T-helper 22 cell (primary cell): Measurements from ENCODE around the gene TENT4A.

Experiments
- DNase-seq: peaks from one replicate; pipeline ENCODE4 v3.0.0-alpha.2; 2020; ENCODE audit warnings: low read depth

The TENT4A gene

GRCh38 chr5:6718161-6718681 is 5.0 kb downstream of the TENT4A start:
- no peak for DNase-seq

- DNase-seq: no peak
Measured at GRCh38 chr5:6718718-6719117, 5.5 kb downstream of the TENT4A start.

DNA sequence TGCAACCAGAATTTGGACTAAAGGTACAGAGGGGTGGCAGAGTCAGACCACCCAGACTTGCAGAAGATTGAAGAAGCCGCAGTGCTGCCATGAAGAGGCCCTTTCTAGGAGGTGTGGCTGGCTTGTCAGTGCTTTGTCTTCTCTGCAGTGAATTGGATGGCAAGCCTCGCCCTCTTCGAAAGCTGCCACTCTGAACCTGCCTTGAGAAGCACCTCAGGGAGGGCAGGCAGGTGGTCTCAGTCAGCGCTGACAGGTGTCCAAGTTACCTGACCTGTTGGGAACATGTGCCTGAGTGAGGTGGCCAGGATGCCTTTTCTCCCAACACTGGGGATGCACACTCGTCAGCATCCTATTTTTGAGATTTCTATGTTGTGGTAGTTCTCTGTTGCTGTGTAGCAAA is 6.2 kb downstream of the TENT4A start:
- no peak for DNase-seq

- DNase-seq: no peak
Measured at GRCh38 chr5:6719896-6720560, 6.8 kb downstream of the TENT4A start.

DNA sequence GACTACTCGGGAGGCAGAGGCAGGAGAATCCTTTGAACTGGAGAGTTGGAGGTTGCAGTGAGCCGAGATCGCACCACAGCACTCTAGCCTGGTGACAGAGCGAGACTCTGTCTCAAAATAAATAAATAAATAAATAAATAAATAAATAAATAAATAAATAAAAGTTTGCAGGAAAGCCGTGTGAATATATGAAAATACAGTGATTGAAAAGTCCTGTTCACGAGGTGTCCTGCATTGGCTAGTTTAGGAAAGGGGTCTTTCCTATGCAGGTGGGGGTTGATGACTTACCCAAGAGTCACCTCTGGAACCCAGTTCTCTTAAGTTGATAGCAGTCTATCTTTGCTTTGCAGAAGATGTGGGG is 7.3 kb downstream of the TENT4A start:
- DNase-seq: no peak

- no peak for DNase-seq
Measured at GRCh38 chr5:6721442-6721841, 8.2 kb downstream of the TENT4A start.

- no peak for DNase-seq
Measured at GRCh38 chr5:6722015-6722414, 8.8 kb downstream of the TENT4A start.

DNA sequence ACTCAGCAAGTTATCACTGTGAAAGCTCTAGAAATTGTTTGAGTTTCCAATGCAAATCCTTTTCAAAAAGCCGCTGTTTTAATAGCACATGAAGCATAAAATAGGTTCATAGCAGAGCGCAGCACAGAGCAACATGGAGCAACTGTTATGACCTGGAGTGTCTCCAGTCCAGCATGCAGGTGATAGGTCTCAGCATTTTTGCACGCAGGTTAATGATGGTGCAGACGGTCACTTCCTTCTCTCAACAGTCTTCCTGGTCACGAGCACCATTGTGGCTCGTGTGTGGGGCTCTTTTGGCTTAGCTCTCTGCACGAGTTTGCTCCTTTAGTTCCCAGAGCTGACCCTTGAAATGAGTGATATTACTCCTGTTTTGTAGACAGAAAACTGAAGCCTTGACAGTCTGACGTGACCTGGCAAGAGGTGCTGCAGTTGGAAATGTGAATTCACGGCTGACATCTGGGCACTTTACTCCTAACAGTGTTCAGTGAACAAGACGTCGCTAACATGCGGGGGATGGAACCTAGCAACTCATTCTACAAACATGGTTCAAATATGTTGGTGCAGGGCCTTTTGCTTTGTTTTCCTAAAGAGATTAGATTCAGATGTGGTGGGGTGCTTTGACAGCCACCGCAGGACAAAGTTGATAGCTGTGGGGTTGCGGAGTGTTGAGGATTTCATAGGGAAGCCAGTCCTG is 10.0 kb downstream of the TENT4A start:
- no peak for DNase-seq

- DNase-seq: no peak
Measured at GRCh38 chr5:6723816-6724300, 10.6 kb downstream of the TENT4A start.

DNA sequence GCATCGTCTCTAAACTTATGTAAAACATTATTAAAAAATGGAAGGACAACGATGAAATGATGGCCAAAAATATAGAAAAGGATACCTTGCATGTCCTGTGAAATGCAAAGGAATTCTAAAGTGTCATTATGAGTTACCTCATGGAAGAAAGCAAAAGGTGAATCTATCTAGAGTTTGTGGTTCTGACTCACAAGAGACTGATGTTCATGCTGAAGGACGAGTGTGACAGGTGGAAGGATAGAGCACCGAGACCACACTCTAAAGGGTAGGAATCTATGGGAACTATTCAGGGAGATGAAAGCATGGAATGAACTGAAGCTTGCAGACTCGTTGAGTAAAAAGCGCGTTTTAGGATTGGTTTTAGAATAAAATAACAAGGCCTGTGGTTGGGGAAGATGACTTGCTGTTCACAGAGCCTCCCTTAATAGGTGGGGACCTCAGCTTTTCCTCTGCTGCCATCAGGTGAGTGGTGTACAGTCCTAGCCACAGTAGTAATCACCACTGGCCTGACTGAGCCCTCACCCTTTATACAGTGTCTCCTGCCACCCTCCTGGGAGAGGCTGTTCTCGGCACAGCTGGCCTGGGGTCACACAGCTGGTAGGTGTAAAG is 11.2 kb downstream of the TENT4A start:
- DNase-seq: no peak

DNA sequence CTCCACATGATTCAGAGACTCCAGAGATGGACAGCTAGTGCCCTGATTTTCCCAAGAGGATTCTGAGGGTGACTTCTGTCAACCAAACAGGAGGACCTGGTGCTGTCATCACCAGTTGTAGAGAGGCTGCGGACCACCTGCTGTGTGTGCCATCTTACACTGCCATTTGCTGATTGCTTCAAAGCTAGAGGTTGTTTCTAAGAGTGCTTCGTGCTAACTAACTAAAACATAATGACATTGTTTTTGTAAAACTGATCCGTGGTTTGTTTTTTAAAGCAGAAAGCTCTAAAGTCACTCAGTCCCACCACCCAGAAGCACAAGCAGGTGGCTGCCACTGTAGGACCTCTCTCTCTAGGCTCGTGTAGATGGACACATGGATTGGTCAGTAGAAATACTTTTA is 12.2 kb downstream of the TENT4A start:
- no peak for DNase-seq

DNA sequence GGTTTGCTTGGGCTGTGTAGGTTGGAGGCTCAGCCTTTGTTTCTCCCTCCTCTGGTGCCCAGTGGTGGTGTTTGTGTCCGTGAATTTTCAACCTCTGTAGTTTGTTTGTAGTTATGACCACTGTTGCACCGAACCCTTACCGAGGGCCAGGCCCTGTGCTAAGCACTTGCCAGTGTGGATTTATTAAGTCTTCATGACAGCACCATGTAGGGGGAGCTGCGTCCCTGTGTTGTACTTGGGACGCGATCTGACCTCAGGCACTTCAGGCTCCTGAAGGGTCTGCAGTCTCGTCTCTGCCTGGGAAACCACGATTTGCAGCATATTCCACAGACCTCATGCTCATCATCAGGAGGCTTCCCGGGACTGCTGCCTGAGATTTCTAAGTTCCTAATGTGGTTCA is 12.8 kb downstream of the TENT4A start:
- DNase-seq: no peak

- no peak for DNase-seq
Measured at GRCh38 chr5:6727231-6727630, 14.0 kb downstream of the TENT4A start.

DNA sequence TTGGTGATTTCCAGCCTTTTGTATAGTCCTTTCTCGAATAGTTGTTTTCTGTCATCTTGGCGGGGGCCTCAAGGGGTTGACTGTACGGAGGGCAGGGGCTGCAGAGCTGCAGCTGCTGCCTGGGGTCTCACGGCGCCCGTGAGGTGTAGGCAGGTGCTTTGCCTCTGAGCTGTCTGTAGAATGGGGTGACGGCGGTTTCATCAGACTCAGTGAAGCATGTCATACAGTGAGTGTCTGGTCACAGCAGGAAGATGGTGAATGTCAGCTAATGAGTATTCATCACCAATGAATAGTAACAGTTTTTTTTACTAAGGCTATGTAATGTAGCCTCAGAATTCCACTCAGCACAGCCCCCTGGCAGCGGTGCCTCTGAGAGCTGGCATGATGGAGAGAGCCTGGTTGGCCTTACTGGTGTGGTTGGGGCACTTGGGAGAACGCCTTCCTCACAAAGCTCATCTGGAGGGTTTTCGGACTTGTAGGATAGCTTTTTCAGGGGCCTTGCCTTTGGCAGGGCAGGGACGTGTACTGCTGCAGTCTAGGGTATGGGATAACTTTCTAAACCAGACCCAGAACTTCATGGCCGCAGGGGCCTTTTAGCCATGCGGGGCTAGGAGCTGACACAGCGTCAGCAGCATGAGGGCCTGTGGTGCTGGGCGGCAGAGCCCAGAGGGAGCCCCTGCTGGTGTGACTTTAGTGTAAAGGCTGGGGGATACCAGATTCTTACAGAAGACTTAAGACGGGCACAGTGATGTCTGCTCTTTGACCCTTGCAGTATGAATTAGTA is 15.0 kb downstream of the TENT4A start:
- no peak for DNase-seq

- DNase-seq: no peak
Measured at GRCh38 chr5:6728795-6729183, 15.6 kb downstream of the TENT4A start.

- DNase-seq: peak; percentile 9
Measured at GRCh38 chr5:6729386-6730310, 16.4 kb downstream of the TENT4A start.

GRCh38 chr5:6730407-6730806 is 17.2 kb downstream of the TENT4A start:
- DNase-seq: no peak

DNA sequence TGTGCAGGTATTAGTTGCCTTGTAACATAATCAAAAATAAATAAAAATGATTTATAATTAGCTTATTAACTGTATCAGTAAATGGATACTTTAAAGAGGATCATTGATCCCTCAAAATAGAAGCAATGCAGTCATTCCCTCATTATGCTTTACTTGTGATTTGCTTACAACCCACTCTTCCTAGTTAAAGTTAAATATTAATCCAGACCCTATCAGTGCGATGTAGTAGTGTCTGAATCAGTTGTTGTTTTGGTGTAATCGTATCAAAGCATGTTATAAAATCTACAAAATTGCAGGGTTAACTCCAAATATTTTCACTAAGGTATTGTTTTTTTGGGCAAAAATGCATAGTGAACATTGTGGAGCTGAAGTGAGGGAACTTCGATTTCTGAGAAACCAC is 17.6 kb downstream of the TENT4A start:
- no peak for DNase-seq

DNA sequence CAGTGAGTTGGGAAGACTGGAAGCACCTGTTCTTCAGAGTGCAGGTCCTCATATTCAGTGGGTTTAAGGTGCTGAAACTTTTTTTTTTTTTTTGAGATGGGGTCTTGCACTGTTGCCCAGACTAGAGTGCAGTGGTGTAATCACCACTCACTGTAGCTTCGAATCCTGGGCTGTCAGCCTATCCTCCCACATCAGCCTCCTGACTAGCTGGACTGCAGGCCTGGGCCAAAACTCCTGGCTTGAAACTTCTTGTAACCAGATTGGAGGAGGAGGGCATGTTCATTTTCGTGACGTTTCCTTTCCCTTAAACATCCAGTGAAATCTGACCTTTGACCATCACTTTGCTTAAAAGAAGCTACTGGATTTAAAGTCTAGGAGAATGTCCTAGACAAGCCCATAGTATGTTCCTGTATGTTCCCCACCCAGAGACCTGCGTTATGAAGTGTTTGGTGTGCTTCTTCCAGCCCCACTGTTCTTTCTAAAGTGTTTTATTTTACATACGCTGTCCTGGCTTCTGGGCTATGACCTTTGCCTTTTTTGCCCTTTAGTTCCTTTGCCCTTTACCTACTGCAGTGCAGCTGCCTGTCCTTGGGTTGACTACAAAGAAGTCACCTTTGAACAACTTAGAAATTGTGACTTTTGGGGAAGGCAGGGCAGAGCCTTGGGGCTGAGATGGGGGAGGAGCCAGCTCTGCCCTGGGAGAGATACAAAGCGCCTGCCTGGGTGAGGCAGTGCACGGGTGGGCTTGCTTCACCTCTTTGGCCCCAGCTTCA is 18.4 kb downstream of the TENT4A start:
- no peak for DNase-seq

DNA sequence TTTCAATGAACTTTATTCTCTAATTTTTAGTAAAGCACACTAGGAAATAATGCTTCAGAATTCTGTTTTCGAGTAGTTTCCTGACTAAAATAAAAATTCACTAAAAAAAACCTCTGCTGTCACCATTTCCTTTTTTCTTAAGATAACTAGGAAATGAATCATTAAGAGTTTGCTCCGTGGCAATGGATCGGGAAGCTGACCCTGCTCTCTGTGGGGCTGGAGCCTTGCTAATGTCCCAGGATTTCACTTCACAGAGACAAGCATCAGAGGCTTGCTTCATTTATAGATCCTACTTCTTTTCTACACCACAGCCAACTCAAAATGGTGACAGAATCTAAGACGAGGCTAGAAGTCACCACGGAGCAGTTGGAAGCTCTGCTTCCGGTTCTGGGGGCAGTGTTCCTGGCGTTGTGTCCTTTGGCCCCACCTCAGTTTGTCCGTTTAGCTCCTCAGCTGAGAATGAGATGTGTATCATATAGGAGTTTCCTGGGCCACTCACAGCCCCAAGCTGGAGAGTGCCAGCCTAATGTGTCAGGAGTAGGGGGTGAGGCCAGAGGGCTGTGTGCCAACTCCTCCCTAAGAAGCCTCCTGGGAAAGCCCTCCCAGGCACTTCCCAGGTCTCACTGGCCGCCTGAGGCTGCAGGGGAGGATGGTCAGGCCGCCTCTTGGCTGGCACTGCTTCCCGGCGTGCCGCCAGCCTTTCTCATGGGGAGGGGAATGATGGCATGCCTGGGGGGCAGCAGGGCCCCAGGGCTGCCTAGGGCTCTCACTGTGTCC is 19.6 kb downstream of the TENT4A start:
- DNase-seq: no peak
